HepG2 (cell line): ENCODE measurements around the gene GPC6. TPM values are rescaled to one million over a fixed set of nuclear protein-coding genes. Genes with fewer than 3 reads are reported as not detected.

ENCODE experiments used
- BRD4 ChIP-seq: sonication (generic); formaldehyde crosslinking; IDR thresholded peaks from 2 replicates; pipeline ENCODE4 v1.4.0; 2020; ENCODE audit warnings: missing genetic modification reagents
- CHCHD3 ChIP-seq: sonication (generic); formaldehyde crosslinking; IDR thresholded peaks from 2 replicates; pipeline ENCODE4 v1.8.0; 2022; ENCODE audit warnings: mild to moderate bottlenecking, missing genetic modification reagents, moderate library complexity
- DBP ChIP-seq: sonication (generic); formaldehyde crosslinking; IDR thresholded peaks from 2 replicates; pipeline ENCODE4 v1.4.0; 2020; ENCODE audit warnings: missing genetic modification reagents; ENCODE audit errors: not compliant biosample characterization
- FOXK2 ChIP-seq: fragments of 450-650 bp; IDR thresholded peaks from 2 replicates; pipeline ENCODE4 v1.6.1; 2016
- FUBP1 ChIP-seq: sonication (generic); formaldehyde crosslinking; IDR thresholded peaks from 2 replicates; pipeline ENCODE4 v1.5.1; 2020; ENCODE audit warnings: missing genetic modification reagents, mild to moderate bottlenecking, borderline replicate concordance
- HDAC1 ChIP-seq: sonication (generic); formaldehyde crosslinking; IDR thresholded peaks from 2 replicates; pipeline ENCODE4 v1.5.1; 2020; ENCODE audit warnings: mild to moderate bottlenecking, missing genetic modification reagents
- HNRNPK ChIP-seq: fragments of 200-400 bp; formaldehyde crosslinking; IDR thresholded peaks from 2 replicates; pipeline ENCODE4 v1.6.1; 2018; ENCODE audit warnings: low read length, low read depth, moderate library complexity, mild to moderate bottlenecking; ENCODE audit not compliant: poor library complexity, severe bottlenecking
- HOXA9 ChIP-seq: sonication (generic); formaldehyde crosslinking; IDR thresholded peaks from 2 replicates; pipeline ENCODE4 v1.8.1; 2022; ENCODE audit warnings: missing genetic modification reagents, mild to moderate bottlenecking, moderate library complexity, borderline replicate concordance
- KDM1A ChIP-seq: IDR thresholded peaks from 2 replicates; pipeline ENCODE4 v1.6.1; 2016; ENCODE audit warnings: missing compliant biosample characterization
- KLF11 ChIP-seq: IDR thresholded peaks from 2 replicates; pipeline ENCODE4 v1.6.1; 2016; ENCODE audit warnings: missing compliant biosample characterization
- MED1 ChIP-seq: sonication (generic); formaldehyde crosslinking; IDR thresholded peaks from 2 replicates; pipeline ENCODE4 v1.4.0; 2020; ENCODE audit warnings: missing genetic modification reagents
- POLR2AphosphoS5 ChIP-seq: IDR thresholded peaks from 2 replicates; pipeline ENCODE4 v1.6.1; 2012; ENCODE audit warnings: low read depth, low read length
- REPIN1 ChIP-seq: sonication (generic); formaldehyde crosslinking; IDR thresholded peaks from 2 replicates; pipeline ENCODE4 v1.8.0; 2022; ENCODE audit warnings: missing genetic modification reagents, low read depth, mild to moderate bottlenecking, borderline replicate concordance
- RXRA ChIP-seq: sonication (generic); formaldehyde crosslinking; IDR thresholded peaks from 2 replicates; pipeline ENCODE4 v1.5.1; 2020; ENCODE audit warnings: missing genetic modification reagents
- ZKSCAN1 ChIP-seq: fragments of 150-350 bp; IDR thresholded peaks from 2 replicates; pipeline ENCODE4 v1.6.1; 2014; ENCODE audit warnings: low read length
- ZMYM4 ChIP-seq: sonication (generic); formaldehyde crosslinking; IDR thresholded peaks from 2 replicates; pipeline ENCODE4 v1.8.1; 2023; ENCODE audit warnings: mild to moderate bottlenecking, missing genetic modification reagents
- ZNF343 ChIP-seq: sonication (generic); formaldehyde crosslinking; IDR thresholded peaks from 2 replicates; pipeline ENCODE4 v1.4.0; 2020; ENCODE audit warnings: mild to moderate bottlenecking, missing genetic modification reagents
- ZNF543 ChIP-seq: sonication (generic); formaldehyde crosslinking; IDR thresholded peaks from 2 replicates; pipeline ENCODE4 v1.4.0; 2020; ENCODE audit warnings: mild to moderate bottlenecking, missing genetic modification reagents
- ZNF615 ChIP-seq: sonication (generic); formaldehyde crosslinking; IDR thresholded peaks from 2 replicates; pipeline ENCODE4 v1.5.0; 2020; ENCODE audit warnings: mild to moderate bottlenecking, missing genetic modification reagents, borderline replicate concordance
- ZSCAN29 ChIP-seq: sonication (generic); formaldehyde crosslinking; conservative IDR thresholded peaks from 2 replicates; pipeline ENCODE4 v1.4.0; 2020; ENCODE audit warnings: mild to moderate bottlenecking, missing genetic modification reagents
- ZXDC ChIP-seq: sonication (generic); formaldehyde crosslinking; IDR thresholded peaks from 2 replicates; pipeline ENCODE4 v1.5.0; 2020; ENCODE audit warnings: mild to moderate bottlenecking, missing genetic modification reagents
- polyA plus RNA-seq, 8 experiments: library from polyadenylated mRNA; depleted of rRNA in 3 of 8; stranded (reverse) in 7 of 8; unstranded in 1 of 8; fragments of >200 nt; fragmentation: Illumina TruSeq in 4 of 8; extraction: Trizol in 4 of 8; gene quantifications; 2 replicates each; pipeline versions ENCODE4 v1.2.1 to v1.2.3, GENCODE V29; 2011 to 2016; ENCODE audit warnings: low read depth in 4 of 8, missing spikeins in 1 of 8, mixed read lengths in 1 of 8; ENCODE audit not compliant: insufficient read depth in 1 of 8
- total RNA-seq, 5 experiments: library from RNA; depleted of rRNA; stranded (reverse); fragments of >200 nt; fragmentation: Illumina TruSeq; extraction: Trizol; gene quantifications; 2 replicates each; pipeline ENCODE4 v1.2.3, GENCODE V29; 2016; ENCODE audit warnings: low read depth in 1 of 5
- TF ChIP-seq, protein P1 (sequence below): sonication (generic); formaldehyde crosslinking; IDR thresholded peaks from 2 replicates; pipeline ENCODE4 v1.9.0; 2021; ENCODE audit warnings: missing genetic modification reagents, borderline replicate concordance
- TF ChIP-seq, protein P2 (sequence below): sonication (generic); formaldehyde crosslinking; IDR thresholded peaks from 2 replicates; pipeline ENCODE4 v1.8.1; 2023; ENCODE audit warnings: mild to moderate bottlenecking, missing genetic modification reagents, borderline replicate concordance

GPC6 gene
- total and polyA plus RNA-seq, 2 of the 13 experiments (the other 11 are each of a cell fraction or from before 2014, with no cell fraction given), result 24.5 to 33.9 TPM

GRCh38 chr13:93227878-93228642, 1.5 kb downstream of the GPC6 start (continued):
- no peak for TF ChIP-seq ZNF343 (CRISPR knock-in tag)
- TF ChIP-seq ZSCAN29, result no peak
- no peak for TF ChIP-seq ZNF615
- TF ChIP-seq RXRA (CRISPR knock-in tag), result no peak
- no peak for TF ChIP-seq POLR2AphosphoS5
- no peak for TF ChIP-seq KLF11
- no peak; the same call in 1 of the 2 replicates for TF ChIP-seq ZNF543 (CRISPR knock-in tag)
- no peak for TF ChIP-seq FOXK2
- TF ChIP-seq ZXDC (CRISPR knock-in tag), result peak; percentile 74
- no peak for TF ChIP-seq BRD4 (CRISPR knock-in tag)
- peak; percentile 40 for TF ChIP-seq ZMYM4
- TF ChIP-seq, protein P1, sequence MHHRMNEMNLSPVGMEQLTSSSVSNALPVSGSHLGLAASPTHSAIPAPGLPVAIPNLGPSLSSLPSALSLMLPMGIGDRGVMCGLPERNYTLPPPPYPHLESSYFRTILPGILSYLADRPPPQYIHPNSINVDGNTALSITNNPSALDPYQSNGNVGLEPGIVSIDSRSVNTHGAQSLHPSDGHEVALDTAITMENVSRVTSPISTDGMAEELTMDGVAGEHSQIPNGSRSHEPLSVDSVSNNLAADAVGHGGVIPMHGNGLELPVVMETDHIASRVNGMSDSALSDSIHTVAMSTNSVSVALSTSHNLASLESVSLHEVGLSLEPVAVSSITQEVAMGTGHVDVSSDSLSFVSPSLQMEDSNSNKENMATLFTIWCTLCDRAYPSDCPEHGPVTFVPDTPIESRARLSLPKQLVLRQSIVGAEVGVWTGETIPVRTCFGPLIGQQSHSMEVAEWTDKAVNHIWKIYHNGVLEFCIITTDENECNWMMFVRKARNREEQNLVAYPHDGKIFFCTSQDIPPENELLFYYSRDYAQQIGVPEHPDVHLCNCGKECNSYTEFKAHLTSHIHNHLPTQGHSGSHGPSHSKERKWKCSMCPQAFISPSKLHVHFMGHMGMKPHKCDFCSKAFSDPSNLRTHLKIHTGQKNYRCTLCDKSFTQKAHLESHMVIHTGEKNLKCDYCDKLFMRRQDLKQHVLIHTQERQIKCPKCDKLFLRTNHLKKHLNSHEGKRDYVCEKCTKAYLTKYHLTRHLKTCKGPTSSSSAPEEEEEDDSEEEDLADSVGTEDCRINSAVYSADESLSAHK (CRISPR knock-in tag), result no peak
- no peak; the same call in 1 of the 2 replicates for TF ChIP-seq HOXA9 (CRISPR knock-in tag)
- TF ChIP-seq, protein P2, sequence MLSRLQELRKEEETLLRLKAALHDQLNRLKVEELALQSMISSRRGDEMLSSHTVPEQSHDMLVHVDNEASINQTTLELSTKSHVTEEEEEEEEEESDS (CRISPR knock-in tag), result no peak
- no peak for TF ChIP-seq DBP
- TF ChIP-seq MED1 (CRISPR knock-in tag), result no peak
- TF ChIP-seq HDAC1 (CRISPR knock-in tag), result peak; percentile 66; the same call in 1 of the 2 replicates
- TF ChIP-seq HNRNPK, result no peak
- no peak for TF ChIP-seq ZKSCAN1
- no peak for TF ChIP-seq KDM1A (CRISPR knock-in tag)
- no peak for TF ChIP-seq FUBP1 (CRISPR knock-in tag)
- no peak for TF ChIP-seq REPIN1 (CRISPR knock-in tag)
- TF ChIP-seq CHCHD3 (CRISPR knock-in tag), result no peak
